Measurements from ENCODE around the gene DCTD. TPM values are rescaled to one million over a fixed set of nuclear protein-coding genes. Genes with fewer than 3 reads are reported as not detected.

Gene DCTD
- total RNA-seq, 1 experiment from 2014 or later, result 100 TPM

GRCh38 chr4:182843808-182844325 is 73.3 kb downstream of the DCTD start:
- H2BK12ac ChIP-seq (ENCODE audit: insufficient read length, low read depth, low read length), result no peak overlapping the region
- H3K27me3 Mint-ChIP-seq (ENCODE audit: low read depth), result no peaks in the 10 kb centered on the region; the same call in 1 of the 2 replicates
- H3T11ph ChIP-seq (ENCODE audit: low read length), result no peak overlapping the region
- no peak overlapping the region for H2AFZ ChIP-seq (ENCODE audit: low read length)
- WGBS (ENCODE audit: extremely low coverage, insufficient read length, low lambda C conversion rate), result no CpG with 5 or more reads among the region's 9 CpGs
- H3K9me3 Mint-ChIP-seq, result peaks cover 4% of the 10 kb centered on the region in 2 experiments; a peak in 1 of 5 replicates
- H3K27ac ChIP-seq (ENCODE audit: insufficient read length, low read depth, low read length), result no peak overlapping the region
- H2BK20ac ChIP-seq (ENCODE audit: low read depth, low read length, poor library complexity, severe bottlenecking), result no peak overlapping the region
- H3K4ac ChIP-seq (ENCODE audit: low read depth, low read length), result no peak overlapping the region
- no peaks in the 10 kb centered on the region for H3K27me3 ChIP-seq (ENCODE audit: insufficient read depth, low read length)
- no peak overlapping the region for H4K5ac ChIP-seq (ENCODE audit: insufficient read length, low read depth, low read length)
- H3K4me1 ChIP-seq (ENCODE audit: insufficient read depth, low read length), result no peaks in the 10 kb centered on the region
- H2AK5ac ChIP-seq (ENCODE audit: insufficient read length, low read length), result no peak overlapping the region
- H3K23ac ChIP-seq (ENCODE audit: insufficient read length, low read depth, low read length), result no peak overlapping the region
- H3K9me3 ChIP-seq (ENCODE audit: control insufficient read depth, low read depth, low read length), result no peaks in the 10 kb centered on the region
- no peaks in the 10 kb centered on the region for H3K23me2 ChIP-seq (ENCODE audit: insufficient read length, low read depth, low read length, poor library complexity, severe bottlenecking)
- H3K4me2 ChIP-seq (ENCODE audit: insufficient read depth, insufficient read length, low read length), result no peak overlapping the region
- TF ChIP-seq, protein P1, sequence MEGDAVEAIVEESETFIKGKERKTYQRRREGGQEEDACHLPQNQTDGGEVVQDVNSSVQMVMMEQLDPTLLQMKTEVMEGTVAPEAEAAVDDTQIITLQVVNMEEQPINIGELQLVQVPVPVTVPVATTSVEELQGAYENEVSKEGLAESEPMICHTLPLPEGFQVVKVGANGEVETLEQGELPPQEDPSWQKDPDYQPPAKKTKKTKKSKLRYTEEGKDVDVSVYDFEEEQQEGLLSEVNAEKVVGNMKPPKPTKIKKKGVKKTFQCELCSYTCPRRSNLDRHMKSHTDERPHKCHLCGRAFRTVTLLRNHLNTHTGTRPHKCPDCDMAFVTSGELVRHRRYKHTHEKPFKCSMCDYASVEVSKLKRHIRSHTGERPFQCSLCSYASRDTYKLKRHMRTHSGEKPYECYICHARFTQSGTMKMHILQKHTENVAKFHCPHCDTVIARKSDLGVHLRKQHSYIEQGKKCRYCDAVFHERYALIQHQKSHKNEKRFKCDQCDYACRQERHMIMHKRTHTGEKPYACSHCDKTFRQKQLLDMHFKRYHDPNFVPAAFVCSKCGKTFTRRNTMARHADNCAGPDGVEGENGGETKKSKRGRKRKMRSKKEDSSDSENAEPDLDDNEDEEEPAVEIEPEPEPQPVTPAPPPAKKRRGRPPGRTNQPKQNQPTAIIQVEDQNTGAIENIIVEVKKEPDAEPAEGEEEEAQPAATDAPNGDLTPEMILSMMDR (conservative IDR thresholded peaks at IDR 0.05), result no peak
- H3K4me1 Mint-ChIP-seq, result peaks cover 20 to 23% of the 10 kb centered on the region in 2 experiments
- DNase-seq, result no peak
- no peaks in the 10 kb centered on the region for H4K20me1 ChIP-seq (ENCODE audit: control insufficient read depth, insufficient read depth, insufficient read length)
- H3K36me3 Mint-ChIP-seq (ENCODE audit: insufficient read depth in 1 of 3, low read depth in 3 of 3), result 0 out of 7 replicates have a peak, but pooled peaks cover 0 to 5% (median 0%) of the 10 kb centered on the region in 3 experiments
- no peaks in the 10 kb centered on the region for H3K79me1 ChIP-seq (ENCODE audit: insufficient read depth, low read depth, low read length, poor library complexity, severe bottlenecking)
- H3K18ac ChIP-seq (ENCODE audit: insufficient read length, low read depth, low read length), result no peak overlapping the region
- H3K27ac Mint-ChIP-seq, result no peak overlapping the region; a peak in 1 of 7 replicates
- H3K56ac ChIP-seq (ENCODE audit: insufficient read length, low read depth, low read length), result no peak overlapping the region
- H3K14ac ChIP-seq (ENCODE audit: insufficient read depth, low read length), result no peak overlapping the region
- H3K9ac ChIP-seq (ENCODE audit: extremely low read depth, insufficient read length, low read length), result no peak overlapping the region
- no peak overlapping the region for H2BK120ac ChIP-seq (ENCODE audit: low read depth, low read length, poor library complexity, severe bottlenecking)
- H2BK5ac ChIP-seq (ENCODE audit: insufficient read length, low read length), result no peak overlapping the region
- H4K91ac ChIP-seq (ENCODE audit: insufficient read length, low read depth, low read length), result no peak overlapping the region
- H3K79me2 ChIP-seq (ENCODE audit: insufficient read depth, low read length), result no peaks in the 10 kb centered on the region
- no peak overlapping the region; a peak in 1 of 5 replicates for H3K4me3 Mint-ChIP-seq
- no peak overlapping the region for H4K8ac ChIP-seq (replicated peaks; ENCODE audit: insufficient read length, low read depth, low read length)
- H2BK15ac ChIP-seq (ENCODE audit: low read depth, low read length), result no peak overlapping the region
